Spleen (tissue), 7 donors: ENCODE results near the gene TMSB15A.

Experiments used
- CTCF ChIP-seq, 11 experiments: fragments of 200-600 bp in 7 of 11; fragments of 450-650 bp in 4 of 11; sonication (generic) in 4 of 11; IDR thresholded peaks in 8 of 11; conservative IDR thresholded peaks in 3 of 11; 1 replicate in 7 of 11; 2 replicates in 4 of 11; pipeline versions ENCODE4 v1.4.0 to v1.8.0; 2016 to 2021; ENCODE audit warnings: antibody characterized with exemption in 11 of 11, inconsistent platforms in 4 of 11, mild to moderate bottlenecking in 1 of 11
- POLR2A ChIP-seq, 3 donors: fragments of 450-650 bp; IDR thresholded peaks; one replicate each; pipeline ENCODE4 v1.5.1; 2017; ENCODE audit warnings: antibody characterized with exemption in 3 of 3, mild to moderate bottlenecking in 1 of 3
- donor health status: DM: no; HTN: no; CAD: no; lungs with moderate emphysema.
- donor health status: DM: no; HTN: no; CAD: no.
- donor health status: DM: no; HTN: no; CAD: no.

- TF ChIP-seq CTCF (IDR thresholded peaks at IDR 0.05 in 8 of 11, conservative IDR thresholded peaks at IDR 0.05 in 3 of 11) (no peak), POLR2A (IDR thresholded peaks at IDR 0.05) (no peak)
Measured at GRCh38 chrX:102515975-102516941, at the start of gene TMSB15A.
